Activated CD4-positive, alpha-beta T cell treated with anti-CD3 and anti-CD28 coated beads, Interleukin-2, amount 10 ng/mL, durations not matched to agents 7 days and 5 days (primary cell): ENCODE measurements around the gene POLE. TPM values are rescaled to one million over a fixed set of nuclear protein-coding genes. Genes with fewer than 3 reads are reported as not detected.

Experiments used
- CTCF ChIA-PET: fragments of 350-600 bp; sonication (Branson Sonifier 250); formaldehyde crosslinking; loops from one replicate; lab custom pipeline; 2021; ENCODE audit warnings: antibody characterized with exemption; lab: Charles Lee
- POLR2A ChIA-PET: fragments of 350-600 bp; sonication (Branson Sonifier 250); formaldehyde crosslinking; loops from one replicate; lab custom pipeline; 2021; ENCODE audit warnings: antibody characterized with exemption; lab: Charles Lee
- DNase-seq: peaks from one replicate; pipeline ENCODE4 v3.0.0-alpha.2; 2020
- H3K27ac Mint-ChIP-seq: one replicate; pipeline ENCODE4 v1.8.0; 2021; ENCODE audit warnings: mild to moderate bottlenecking, moderate library complexity, mixed read lengths
- H3K27me3 Mint-ChIP-seq: one replicate; pipeline ENCODE4 v1.8.0; 2021; ENCODE audit warnings: mixed read lengths
- H3K36me3 Mint-ChIP-seq: one replicate; pipeline ENCODE4 v1.8.0; 2021; ENCODE audit warnings: low read depth, mixed read lengths
- H3K4me1 Mint-ChIP-seq: one replicate; pipeline ENCODE4 v1.8.0; 2021; ENCODE audit warnings: mixed read lengths
- H3K4me3 Mint-ChIP-seq: one replicate; pipeline ENCODE4 v1.8.0; 2021; ENCODE audit warnings: mild to moderate bottlenecking, moderate library complexity, mixed read lengths
- H3K9me3 Mint-ChIP-seq: one replicate; pipeline ENCODE4 v1.8.0; 2021; ENCODE audit warnings: mixed read lengths
- total RNA-seq, 2 experiments: library from RNA; stranded (reverse); gene quantifications; one replicate each; pipeline ENCODE4 v1.2.3, GENCODE V29; 2021

Gene POLE
- total RNA-seq, 2 experiments from 2014 or later = 167 to 176 TPM

DNA sequence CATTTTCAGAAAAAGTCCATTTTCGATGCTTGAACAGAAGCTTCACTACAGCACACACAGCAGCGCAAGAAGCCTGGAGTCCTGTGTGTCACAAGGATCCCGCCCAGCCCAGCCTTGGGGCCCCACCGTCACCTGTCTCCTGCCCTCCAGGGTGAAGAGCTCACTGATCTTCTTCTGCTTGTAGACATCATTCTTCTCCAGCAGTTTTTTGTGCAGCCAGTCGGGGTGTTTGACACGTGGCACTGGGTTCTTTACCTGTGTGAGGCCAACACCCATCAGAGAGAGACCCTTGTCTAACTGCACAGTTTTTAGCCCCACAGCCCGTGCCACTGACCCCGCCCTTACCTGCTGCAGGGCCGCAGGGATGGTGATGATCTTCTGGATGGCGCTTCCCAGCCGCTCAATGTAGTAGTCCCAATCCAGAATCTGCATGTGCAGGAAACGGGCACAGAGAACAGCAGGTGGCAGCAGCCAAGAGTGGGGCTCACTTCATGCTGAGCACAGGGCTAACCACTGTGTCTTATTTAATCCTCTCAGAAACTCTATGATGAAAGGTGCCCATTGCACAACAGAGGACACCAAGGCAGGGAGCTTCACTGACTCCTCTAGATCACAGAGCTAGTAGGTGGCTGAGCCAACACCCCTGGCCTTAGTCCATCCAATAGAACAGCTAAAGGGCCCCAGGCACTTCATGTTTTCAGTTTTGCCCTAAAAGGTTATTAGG lies 30.0 kb downstream of the POLE start:
- no peak overlapping the region for H3K4me3 Mint-ChIP-seq
- POLR2A ChIA-PET = interaction anchor here (0.6 kb wide), 1 partner anchor 41 kb away, joined by 3 read pairs; no protein-coding TSS in a partner anchor
- CTCF ChIA-PET = no interaction called here
- H3K27me3 Mint-ChIP-seq = no peaks in the 10 kb centered on the region
- no peak for DNase-seq
- H3K9me3 Mint-ChIP-seq = no peaks in the 10 kb centered on the region
- no peak overlapping the region for H3K27ac Mint-ChIP-seq
- H3K36me3 Mint-ChIP-seq = peaks cover 68% of the 10 kb centered on the region
- peaks cover 29% of the 10 kb centered on the region for H3K4me1 Mint-ChIP-seq

DNA sequence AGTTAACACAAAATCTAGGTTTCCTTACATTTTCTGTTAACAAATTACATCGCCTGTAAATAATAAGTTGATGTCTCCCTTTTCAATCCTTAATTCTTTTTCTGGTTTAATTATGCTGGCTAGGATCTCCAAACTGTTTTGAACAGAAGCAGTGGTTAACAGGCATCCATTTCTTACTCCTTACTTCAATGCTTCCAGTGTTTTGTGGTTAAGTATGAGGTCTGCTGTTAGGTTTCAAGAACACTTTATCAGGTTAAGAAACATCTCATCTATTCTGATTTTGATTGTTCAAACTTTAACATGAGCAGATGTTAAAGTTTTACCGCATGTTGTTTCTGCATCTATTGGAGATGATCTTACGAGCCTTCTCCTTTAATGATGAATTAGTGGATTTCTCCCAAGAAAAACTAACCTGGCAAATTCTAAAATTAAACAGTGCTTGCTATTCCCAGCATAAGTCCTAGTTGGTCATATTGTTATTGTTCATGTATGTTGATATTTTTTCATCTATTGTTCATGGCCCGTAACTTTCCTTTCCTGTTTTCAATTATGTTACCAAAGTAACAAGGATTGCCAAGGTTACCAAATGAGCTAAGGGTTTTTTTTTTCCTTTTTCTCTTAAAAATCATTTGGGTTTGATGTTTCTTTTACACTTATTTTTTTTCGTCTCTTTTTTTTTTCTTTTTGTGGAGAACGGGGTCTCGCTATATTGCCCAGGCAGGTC lies 33.4 kb downstream of the POLE start:
- peaks cover 50% of the 10 kb centered on the region for H3K36me3 Mint-ChIP-seq
- ChIA-PET CTCF (interaction anchor here (0.6 to 0.9 kb wide), 2 partner anchors 23 to 27 kb away, joined by 3 to 5 read pairs; no protein-coding TSS in a partner anchor), POLR2A (no interaction called here)
- H3K4me3 Mint-ChIP-seq = no peak overlapping the region
- H3K27me3 Mint-ChIP-seq = no peaks in the 10 kb centered on the region
- H3K27ac Mint-ChIP-seq = no peak overlapping the region
- no peak for DNase-seq
- H3K4me1 Mint-ChIP-seq = no peaks in the 10 kb centered on the region
- no peaks in the 10 kb centered on the region for H3K9me3 Mint-ChIP-seq

DNA sequence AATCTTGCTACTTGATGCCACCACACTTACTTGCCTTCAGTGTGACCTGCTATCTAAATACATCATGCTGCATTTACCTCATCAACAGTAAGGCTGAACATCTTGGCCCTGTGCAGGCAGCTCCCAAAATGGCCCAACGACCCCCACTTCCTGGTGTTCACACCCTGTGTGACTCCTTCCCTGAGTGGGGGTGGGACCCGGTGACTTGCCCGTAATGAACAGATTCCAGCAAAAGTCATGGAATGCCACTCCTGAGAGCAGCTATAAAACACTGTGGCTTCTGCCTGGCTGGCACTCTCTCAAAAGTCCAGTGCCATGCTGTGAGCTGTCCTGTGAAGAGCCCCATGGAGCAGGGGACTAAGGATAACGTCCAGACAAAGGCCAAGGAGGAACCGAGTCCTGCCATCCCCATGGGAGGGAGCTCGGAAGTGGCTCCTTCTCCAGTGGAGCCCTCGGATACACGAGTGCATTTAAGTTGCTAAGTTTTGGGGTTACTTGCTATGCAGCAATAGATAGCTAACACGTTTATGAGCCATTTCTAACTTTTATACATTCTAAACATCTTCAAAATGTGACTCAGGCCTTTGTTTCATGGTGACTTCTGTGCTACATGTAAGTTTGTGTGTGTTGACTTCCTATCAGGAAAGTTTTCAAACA lies 35.6 kb downstream of the POLE start:
- ChIA-PET POLR2A (no interaction called here), CTCF (interaction anchor here (1.2 kb wide), 1 partner anchor 13 kb away, joined by 4 read pairs; no protein-coding TSS in a partner anchor)
- DNase-seq = no peak
- Mint-ChIP-seq H3K9me3 (no peaks in the 10 kb centered on the region), H3K36me3 (peaks cover 43% of the 10 kb centered on the region), H3K4me3 (no peak overlapping the region), H3K27ac (peak overlapping the region; percentile 46), H3K27me3 (no peaks in the 10 kb centered on the region), H3K4me1 (peaks cover 4% of the 10 kb centered on the region)

DNA sequence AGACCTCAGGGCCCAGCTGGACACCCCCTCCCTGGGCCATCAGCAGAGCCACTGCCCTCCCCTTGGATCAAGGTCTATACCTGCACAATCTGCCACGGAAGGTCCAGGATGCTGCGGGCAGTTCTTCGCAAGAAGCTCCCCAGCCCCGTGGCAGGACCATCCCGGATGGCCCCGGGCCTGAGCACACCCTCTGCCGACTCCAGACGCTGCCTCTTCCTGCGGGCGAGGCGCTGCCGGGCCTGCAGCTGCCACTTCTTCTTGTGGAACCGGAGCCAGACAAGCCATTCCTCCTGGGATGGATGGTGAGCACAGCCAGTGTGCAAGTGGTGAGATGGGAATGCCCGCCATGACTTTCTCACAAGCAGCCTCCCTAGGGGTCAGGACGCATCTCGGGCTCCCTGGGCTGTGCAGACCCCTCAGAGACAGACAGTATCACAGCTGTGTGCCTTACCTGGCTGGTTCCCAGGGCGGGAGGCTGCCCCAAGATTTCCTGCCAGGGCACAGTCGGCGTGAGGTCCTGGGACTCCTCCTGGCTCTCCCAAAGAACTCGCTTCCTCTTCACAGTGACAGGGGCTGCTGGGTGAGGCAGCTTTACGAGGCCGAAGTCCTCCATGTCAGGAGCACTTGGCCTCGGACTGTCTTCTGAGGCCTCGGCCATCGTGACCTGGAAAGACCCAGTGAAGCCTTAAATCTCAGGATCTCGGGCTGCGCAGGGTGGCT lies 37.8 kb downstream of the POLE start:
- Mint-ChIP-seq H3K9me3 (no peaks in the 10 kb centered on the region), H3K27me3 (no peaks in the 10 kb centered on the region), H3K27ac (no peak overlapping the region), H3K36me3 (peaks cover 47% of the 10 kb centered on the region), H3K4me3 (no peak overlapping the region), H3K4me1 (peaks cover 4% of the 10 kb centered on the region)
- POLR2A ChIA-PET = no interaction called here
- DNase-seq = no peak
- CTCF ChIA-PET = interaction anchor here (1.4 kb wide), 1 partner anchor 16 kb away, joined by 3 read pairs; no protein-coding TSS in a partner anchor

DNA sequence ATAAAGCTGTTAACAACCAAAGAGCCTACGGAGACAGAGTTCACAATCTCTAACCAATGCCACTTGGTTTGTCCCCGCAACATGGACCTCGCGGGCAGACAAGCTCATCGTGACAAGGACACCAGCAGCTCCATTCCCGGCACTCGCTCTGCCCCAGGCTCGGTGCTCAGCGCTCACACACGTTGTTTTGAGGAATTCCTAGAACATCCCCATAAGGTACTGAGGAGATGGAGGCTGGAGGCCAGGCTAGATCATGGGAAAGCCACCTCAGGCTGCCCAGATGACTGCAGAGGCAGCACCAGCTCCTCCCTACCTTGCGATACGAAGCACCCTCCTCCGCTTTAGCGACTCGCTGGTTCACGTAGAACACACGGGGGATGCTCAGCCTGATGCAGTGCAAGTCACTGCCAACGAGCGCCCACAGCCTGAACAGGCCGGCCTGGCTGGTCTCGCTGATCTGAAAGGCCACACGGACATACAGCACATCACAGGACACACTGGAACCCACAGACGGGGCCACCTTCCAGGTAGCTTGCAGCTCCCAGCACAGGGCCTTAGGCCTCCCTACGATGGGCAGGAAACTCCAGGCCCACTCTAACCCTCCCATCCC lies 38.4 kb downstream of the POLE start:
- H3K4me3 Mint-ChIP-seq = no peak overlapping the region
- no peak overlapping the region for H3K27ac Mint-ChIP-seq
- H3K36me3 Mint-ChIP-seq = peaks cover 45% of the 10 kb centered on the region
- no peaks in the 10 kb centered on the region for H3K9me3 Mint-ChIP-seq
- H3K4me1 Mint-ChIP-seq = peaks cover 4% of the 10 kb centered on the region
- POLR2A ChIA-PET = interaction anchor here (0.6 kb wide), 1 partner anchor 36 kb away, joined by 5 read pairs; no protein-coding TSS in a partner anchor
- DNase-seq = no peak
- CTCF ChIA-PET = interaction anchor here (1.4 kb wide), 1 partner anchor 16 kb away, joined by 3 read pairs; no protein-coding TSS in a partner anchor
- no peaks in the 10 kb centered on the region for H3K27me3 Mint-ChIP-seq

DNA sequence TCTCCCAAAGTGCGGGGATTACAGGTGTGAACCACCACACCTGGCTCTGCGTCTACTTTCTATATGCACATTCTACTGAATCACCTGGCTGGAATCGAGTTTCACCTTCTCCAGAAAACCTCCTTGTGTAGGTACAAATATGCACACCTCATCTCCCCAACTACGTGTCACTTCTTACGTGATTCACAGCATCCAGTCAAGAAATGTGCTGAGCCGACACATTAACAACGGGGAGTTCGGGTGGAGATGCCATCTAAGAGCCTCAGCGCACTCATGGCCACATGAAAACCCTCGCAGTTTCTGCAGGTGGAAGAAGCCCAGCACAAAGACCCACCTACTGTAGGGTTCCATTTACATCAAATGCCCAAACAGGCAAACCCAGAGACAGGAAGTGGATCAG lies 39.3 kb downstream of the POLE start:
- no peaks in the 10 kb centered on the region for H3K27me3 Mint-ChIP-seq
- H3K36me3 Mint-ChIP-seq = peaks cover 42% of the 10 kb centered on the region
- peaks cover 4% of the 10 kb centered on the region for H3K4me1 Mint-ChIP-seq
- no peak overlapping the region for H3K27ac Mint-ChIP-seq
- no peaks in the 10 kb centered on the region for H3K9me3 Mint-ChIP-seq
- POLR2A ChIA-PET = no interaction called here
- H3K4me3 Mint-ChIP-seq = no peak overlapping the region
- no peak for DNase-seq
- CTCF ChIA-PET = interaction anchor here (0.6 kb wide), 1 partner anchor 199 kb away, joined by 4 read pairs; no protein-coding TSS in a partner anchor

DNA sequence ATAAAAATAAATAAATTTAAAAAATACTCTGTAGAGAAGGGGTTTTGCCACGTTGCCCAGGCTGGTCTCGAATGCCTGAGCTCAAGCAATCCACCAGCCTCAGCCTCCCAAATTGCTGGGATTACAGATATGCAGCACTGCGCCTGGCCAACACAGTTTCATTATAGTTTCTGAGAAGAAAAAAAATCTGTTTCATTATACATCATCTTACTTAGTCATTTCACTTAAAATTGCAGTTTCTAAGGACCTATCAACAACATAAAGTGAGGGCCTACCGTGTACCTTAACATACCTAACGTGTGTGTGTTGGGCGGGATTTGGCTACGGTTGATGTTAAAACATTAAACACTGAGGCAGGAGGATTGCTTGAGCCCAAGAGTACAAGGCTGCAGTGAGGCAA lies 40.3 kb downstream of the POLE start:
- H3K36me3 Mint-ChIP-seq = peaks cover 36% of the 10 kb centered on the region

DNA sequence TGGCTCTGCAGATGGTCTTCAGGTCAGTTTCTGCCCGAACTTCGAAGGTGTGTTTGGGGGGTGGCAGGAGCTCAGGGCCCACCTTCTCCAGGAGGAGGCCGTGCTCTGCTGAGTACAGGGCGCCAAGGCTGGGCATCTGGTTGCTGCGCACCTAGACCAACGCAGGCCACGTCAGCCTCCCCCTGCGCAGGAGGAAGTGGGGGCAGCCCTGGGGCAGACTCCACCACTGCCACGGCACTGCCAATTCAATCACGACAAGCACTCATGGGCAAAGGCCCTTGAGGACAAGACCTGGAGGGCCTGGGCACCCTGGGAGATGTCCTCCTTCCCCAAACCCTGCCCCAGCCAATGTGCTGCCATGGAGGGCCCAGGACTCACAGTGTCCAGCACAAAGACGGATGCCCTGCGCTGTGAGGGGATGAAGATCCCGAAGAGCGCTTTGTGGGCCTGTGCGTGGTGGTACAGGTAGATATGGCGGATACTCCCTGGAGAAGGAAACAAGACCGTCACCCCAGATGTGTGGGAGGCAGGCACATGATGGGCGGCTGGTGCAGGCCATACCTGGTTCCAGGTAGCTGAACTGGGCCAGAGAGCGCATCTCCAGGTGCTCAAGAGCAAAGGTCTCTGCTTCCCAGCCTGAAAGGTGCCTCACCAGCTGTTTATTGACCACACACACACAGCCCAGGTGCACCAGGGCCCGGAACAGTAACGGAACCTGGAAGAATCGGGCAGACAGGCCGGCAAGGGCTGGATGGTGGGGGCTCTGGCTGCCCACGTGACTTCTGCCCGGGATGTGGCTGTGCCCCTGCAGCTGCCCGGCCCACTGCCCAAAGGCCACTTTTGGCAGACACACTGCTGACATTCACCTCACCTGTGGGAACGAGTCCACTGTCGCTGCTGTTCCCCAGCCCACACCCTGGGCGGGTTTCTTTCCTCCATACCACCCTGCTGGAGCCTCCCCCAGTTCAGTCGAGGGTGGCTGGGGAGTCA lies 44.0 kb downstream of the POLE start:
- ChIA-PET POLR2A (no interaction called here), CTCF (interaction anchor here (0.6 kb wide), 1 partner anchor 7 kb away, joined by 3 read pairs; no protein-coding TSS in a partner anchor)
- Mint-ChIP-seq H3K36me3 (peaks cover 51% of the 10 kb centered on the region), H3K4me3 (no peak overlapping the region), H3K27me3 (no peaks in the 10 kb centered on the region), H3K9me3 (no peaks in the 10 kb centered on the region), H3K4me1 (peaks cover 14% of the 10 kb centered on the region), H3K27ac (no peak overlapping the region)
- no peak for DNase-seq

More for the DNA sequence above, 40.3 kb downstream of the POLE start:
- Mint-ChIP-seq H3K27ac (no peak overlapping the region), H3K4me1 (peaks cover 4% of the 10 kb centered on the region), H3K4me3 (no peak overlapping the region), H3K9me3 (no peaks in the 10 kb centered on the region), H3K27me3 (no peaks in the 10 kb centered on the region)
- POLR2A ChIA-PET = no interaction called here
- no peak for DNase-seq
- CTCF ChIA-PET = no interaction called here

DNA sequence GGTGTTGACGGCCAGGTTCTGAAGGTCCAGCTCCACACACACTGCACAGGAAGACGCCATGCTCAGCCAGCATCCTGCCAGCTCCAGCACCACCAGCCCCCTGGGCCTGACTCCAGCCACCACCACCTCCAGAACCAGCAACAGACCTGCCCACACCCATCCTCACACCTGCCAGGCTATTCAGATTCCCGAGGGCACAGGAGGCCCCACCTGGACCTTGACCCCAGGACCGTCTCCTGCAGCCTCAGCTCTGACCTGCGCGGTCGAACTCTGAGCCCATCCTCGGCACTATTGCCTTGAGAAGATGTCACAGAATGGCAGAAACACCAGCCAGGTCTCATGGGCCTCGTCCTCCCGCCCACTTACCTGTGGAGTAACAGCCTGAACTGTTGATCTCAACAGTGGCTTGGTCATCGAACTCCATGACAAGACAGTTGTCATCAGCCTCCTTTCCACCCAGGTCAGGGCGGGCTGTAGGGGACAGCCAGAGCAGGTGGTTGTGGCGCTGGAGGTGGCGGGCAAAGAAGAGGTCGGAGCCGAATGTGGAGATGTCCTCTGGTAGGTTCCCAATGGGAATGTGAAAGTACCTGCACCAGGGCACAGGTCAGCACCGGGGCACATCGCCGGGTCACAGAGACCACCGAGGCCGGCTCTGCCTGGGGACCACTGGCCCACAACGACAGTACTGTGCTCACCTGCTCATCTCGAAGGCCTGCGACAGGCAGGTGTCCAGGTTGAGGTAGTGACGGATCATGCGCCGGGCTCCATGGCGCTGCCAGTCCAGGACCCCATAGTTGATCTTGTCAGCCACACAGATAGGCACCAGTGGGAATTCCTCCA lies 45.1 kb downstream of the POLE start:
- H3K27me3 Mint-ChIP-seq = no peaks in the 10 kb centered on the region
- no peak overlapping the region for H3K27ac Mint-ChIP-seq
- H3K4me1 Mint-ChIP-seq = peaks cover 21% of the 10 kb centered on the region
- no peak for DNase-seq
- ChIA-PET POLR2A (no interaction called here), CTCF (interaction anchor here (1.9 kb wide), 1 partner anchor 11 kb away, joined by 6 read pairs; no protein-coding TSS in a partner anchor)
- H3K4me3 Mint-ChIP-seq = no peak overlapping the region
- no peaks in the 10 kb centered on the region for H3K9me3 Mint-ChIP-seq
- peaks cover 51% of the 10 kb centered on the region for H3K36me3 Mint-ChIP-seq

DNA sequence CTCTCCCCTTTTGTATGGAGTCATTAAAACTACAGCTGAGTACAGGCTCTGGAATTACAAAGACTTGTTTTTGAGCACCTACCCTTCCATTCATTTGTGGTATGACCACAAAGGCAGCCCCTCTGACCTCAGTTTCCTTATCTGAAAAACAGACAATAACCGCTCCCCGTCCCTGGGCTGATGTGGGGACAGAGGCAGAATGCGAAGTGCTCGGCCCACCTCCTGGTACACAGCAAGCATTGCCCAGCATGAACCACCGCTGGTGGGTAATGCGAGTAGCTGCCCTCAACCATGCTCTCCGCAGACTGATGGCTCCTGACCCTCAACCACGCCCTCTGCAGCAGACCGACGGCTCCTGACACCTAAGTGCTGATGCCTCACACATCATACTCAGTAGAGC lies 46.2 kb downstream of the POLE start:
- ChIA-PET CTCF (interaction anchor here (1.9 kb wide), 1 partner anchor 10 kb away, joined by 6 read pairs; no protein-coding TSS in a partner anchor), POLR2A (no interaction called here)
- Mint-ChIP-seq H3K4me3 (no peak overlapping the region), H3K9me3 (no peaks in the 10 kb centered on the region), H3K27me3 (no peaks in the 10 kb centered on the region), H3K27ac (no peak overlapping the region), H3K36me3 (peaks cover 53% of the 10 kb centered on the region), H3K4me1 (peaks cover 21% of the 10 kb centered on the region)
- DNase-seq = no peak
